GM12878 (cell line): ENCODE results near the gene MTA3. TPM values are rescaled to one million over a fixed set of nuclear protein-coding genes. Genes with fewer than 3 reads are reported as not detected.

Experiments
- ATF7 ChIP-seq: fragments of 450-650 bp; IDR thresholded peaks from 2 replicates; pipeline ENCODE4 v1.6.1; 2016; ENCODE audit warnings: low read depth, mild to moderate bottlenecking
- BCLAF1 ChIP-seq: fragments of 450-650 bp; IDR thresholded peaks from 2 replicates; pipeline ENCODE4 v1.6.1; 2017; ENCODE audit warnings: antibody characterized with exemption, mild to moderate bottlenecking, moderate library complexity
- IRF5 ChIP-seq: fragments of 450-650 bp; IDR thresholded peaks from 2 replicates; pipeline ENCODE4 v1.6.1; 2017; ENCODE audit warnings: borderline replicate concordance
- NFYB ChIP-seq: IDR thresholded peaks from 2 replicates; pipeline ENCODE4 v1.6.1; 2011; ENCODE audit warnings: low read depth, mild to moderate bottlenecking, low read length, improper control_type of control experiment, moderate library complexity; ENCODE audit not compliant: insufficient read depth
- PML ChIP-seq: IDR thresholded peaks from 2 replicates; pipeline ENCODE4 v1.6.1; 2012; ENCODE audit warnings: low read length, inconsistent platforms
- RAD51 ChIP-seq: fragments of 450-650 bp; IDR thresholded peaks from 2 replicates; pipeline ENCODE4 v1.6.1; 2016; ENCODE audit warnings: moderate library complexity, mild to moderate bottlenecking, inconsistent platforms
- RUNX3 ChIP-seq: IDR thresholded peaks from 2 replicates; pipeline ENCODE4 v1.6.1; 2012; ENCODE audit warnings: low read length, inconsistent platforms
- SIX5 ChIP-seq: IDR thresholded peaks from 2 replicates; pipeline ENCODE4 v1.6.1; 2011; ENCODE audit warnings: mild to moderate bottlenecking, low read depth, low read length, moderate library complexity; ENCODE audit not compliant: severe bottlenecking
- SMC3 ChIP-seq: IDR thresholded peaks from 2 replicates; pipeline ENCODE4 v1.6.1; 2011; ENCODE audit warnings: low read length, improper control_type of control experiment, borderline replicate concordance
- SRF ChIP-seq, 2 experiments: IDR thresholded peaks; 2 replicates each; pipeline ENCODE4 v1.6.1; 2011; ENCODE audit warnings: low read depth in 2 of 2, low read length in 2 of 2, mild to moderate bottlenecking in 1 of 2, moderate library complexity in 1 of 2
- STAT3 ChIP-seq: IDR thresholded peaks from 2 replicates; pipeline ENCODE4 v1.6.1; 2011; ENCODE audit warnings: low read depth, low read length, improper control_type of control experiment
- ZBTB33 ChIP-seq: fragments of 450-650 bp; IDR thresholded peaks from 2 replicates; pipeline ENCODE4 v1.6.1; 2017; ENCODE audit warnings: mild to moderate bottlenecking
- ZNF622 ChIP-seq: fragments of 450-650 bp; IDR thresholded peaks from 2 replicates; pipeline ENCODE4 v1.6.1; 2017; ENCODE audit warnings: mild to moderate bottlenecking, inconsistent platforms
- polyA plus RNA-seq, 11 experiments: library from polyadenylated mRNA; depleted of rRNA in 4 of 11; unstranded in 6 of 11; stranded (reverse) in 5 of 11; fragments of >200 nt; fragmentation: Nextera tagmentation in 4 of 11; fragmentation: Illumina TruSeq in 1 of 11; extraction: Ambion mirVana in 4 of 11; extraction: Trizol in 1 of 11; gene quantifications; 1 replicate in 1 of 11; 2 replicates in 10 of 11; pipeline versions ENCODE4 v1.2.1 to v1.2.3, GENCODE V29; 2011 to 2016; ENCODE audit warnings: inconsistent platforms in 2 of 11, missing spikeins in 2 of 11, low read depth in 1 of 11
- total RNA-seq, 4 experiments: library from RNA; depleted of rRNA in 3 of 4; stranded (reverse); fragments of >200 nt in 3 of 4; fragmentation: Illumina TruSeq in 1 of 4; extraction: Trizol in 1 of 4; gene quantifications; 2 replicates each; pipeline versions ENCODE4 v1.2.1 to v1.2.3, GENCODE V29; 2013 to 2021

The MTA3 gene
- total and polyA plus RNA-seq, 10 of the 15 experiments (the other 5 are each of a cell fraction or from before 2014, with no cell fraction given) = 17.6 to 45.5 (median 26.5) TPM

GRCh38 chr2:42712934-42713333 lies 144.5 kb downstream of the MTA3 start (continued):
- TF ChIP-seq BCLAF1 = no peak
- no peak for TF ChIP-seq ZNF622
- no peak for TF ChIP-seq RUNX3
- no peak for TF ChIP-seq SIX5
- no peak for TF ChIP-seq ATF7
- TF ChIP-seq RAD51 = no peak
- TF ChIP-seq IRF5 = no peak
- TF ChIP-seq STAT3 = no peak
- TF ChIP-seq SRF (IDR thresholded peaks at IDR 0.05; ENCODE audit: low read depth in 2 of 2, low read length in 2 of 2) = no peak
- no peak for TF ChIP-seq NFYB
- no peak for TF ChIP-seq PML
- no peak for TF ChIP-seq ZBTB33
- TF ChIP-seq SMC3 = no peak
